NCI-H2196 treated with DMSO at 0.1 percent for 48 hours (cell line): ENCODE measurements around the gene SVOPL.

Experiments used
- DNase-seq: peaks from one replicate; lab custom pipeline; 2025; ENCODE audit not compliant: unreplicated experiment; lab: John Stamatoyannopoulos, UW

The SVOPL gene

DNA sequence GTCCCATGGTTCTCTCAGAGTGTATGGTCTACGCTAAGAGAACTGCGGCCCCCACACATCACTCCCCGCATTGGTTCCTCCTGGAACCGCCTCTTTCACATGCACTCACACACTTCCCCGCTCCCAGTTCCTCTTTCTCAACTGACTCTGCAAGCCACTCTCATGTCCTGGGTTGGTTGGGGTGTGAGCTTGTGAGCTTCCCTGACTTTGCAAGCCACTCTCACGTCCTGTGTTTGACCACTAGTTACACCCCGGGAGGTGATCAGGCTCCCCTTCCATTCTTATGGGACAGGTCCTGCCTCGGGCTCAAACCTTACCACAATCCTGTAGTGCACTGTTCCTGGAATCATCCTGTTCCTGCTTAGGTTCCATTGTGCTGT lies 136.1 kb downstream of the SVOPL start:
- no peak for DNase-seq

DNA sequence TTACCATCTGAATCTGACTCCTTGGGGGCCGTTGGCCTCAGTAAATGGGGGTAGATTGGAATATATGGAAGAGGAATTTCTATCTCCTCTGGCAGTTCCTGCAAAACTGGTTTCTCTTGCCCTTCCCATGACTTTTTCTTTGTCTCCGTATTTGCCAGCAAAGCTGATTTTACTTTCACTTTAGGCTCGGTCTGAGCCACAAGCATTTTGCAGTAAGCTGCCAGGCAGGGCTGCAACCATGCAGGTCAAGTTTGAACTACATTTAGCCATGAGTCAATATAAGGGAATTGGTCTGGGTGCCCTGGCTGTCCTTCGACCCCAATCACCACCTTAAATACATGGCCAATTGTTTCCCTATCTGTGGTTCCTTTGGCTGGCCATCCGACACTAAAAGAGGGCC lies 136.8 kb downstream of the SVOPL start:
- DNase-seq: no peak

DNA sequence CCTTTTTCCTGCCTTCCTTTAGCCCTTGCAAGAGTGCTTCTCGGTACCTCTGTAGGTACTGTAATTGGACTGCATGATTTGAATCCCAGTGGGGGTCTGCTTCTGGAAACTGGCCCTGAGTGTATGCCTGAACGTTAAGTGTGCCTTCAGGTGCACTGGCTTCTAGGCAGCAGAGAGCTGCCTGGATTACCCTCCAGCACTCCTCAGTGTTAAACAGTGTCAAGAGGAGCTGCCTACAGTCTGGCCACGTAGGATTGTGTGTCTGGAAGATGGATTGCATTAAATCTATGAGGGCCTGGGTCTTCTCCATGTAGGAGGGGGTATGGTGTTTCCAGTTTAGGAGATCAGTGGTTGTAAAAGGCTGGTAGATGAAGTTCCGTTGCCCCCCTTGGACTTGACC lies 137.4 kb downstream of the SVOPL start:
- DNase-seq: no peak

DNA sequence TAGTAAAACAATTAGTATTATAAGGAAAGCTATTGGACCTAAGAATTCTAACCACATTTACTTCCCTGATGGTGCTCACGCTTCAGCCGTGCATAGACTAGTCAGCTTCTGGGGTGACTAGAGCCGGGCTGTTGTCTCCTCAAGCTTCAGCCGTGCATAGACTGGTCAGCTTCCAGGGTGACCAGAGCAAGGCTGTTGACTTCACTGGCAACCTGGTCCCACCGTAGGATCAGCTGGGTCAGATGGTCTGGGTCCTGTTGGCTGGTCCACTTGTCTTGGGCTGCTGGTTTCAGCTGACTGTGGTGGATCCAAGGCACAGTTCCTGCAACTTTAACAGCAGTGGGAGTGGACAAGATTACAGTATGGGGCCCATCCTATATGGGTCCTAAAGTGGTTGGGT lies 141.7 kb downstream of the SVOPL start:
- DNase-seq: no peak

DNA sequence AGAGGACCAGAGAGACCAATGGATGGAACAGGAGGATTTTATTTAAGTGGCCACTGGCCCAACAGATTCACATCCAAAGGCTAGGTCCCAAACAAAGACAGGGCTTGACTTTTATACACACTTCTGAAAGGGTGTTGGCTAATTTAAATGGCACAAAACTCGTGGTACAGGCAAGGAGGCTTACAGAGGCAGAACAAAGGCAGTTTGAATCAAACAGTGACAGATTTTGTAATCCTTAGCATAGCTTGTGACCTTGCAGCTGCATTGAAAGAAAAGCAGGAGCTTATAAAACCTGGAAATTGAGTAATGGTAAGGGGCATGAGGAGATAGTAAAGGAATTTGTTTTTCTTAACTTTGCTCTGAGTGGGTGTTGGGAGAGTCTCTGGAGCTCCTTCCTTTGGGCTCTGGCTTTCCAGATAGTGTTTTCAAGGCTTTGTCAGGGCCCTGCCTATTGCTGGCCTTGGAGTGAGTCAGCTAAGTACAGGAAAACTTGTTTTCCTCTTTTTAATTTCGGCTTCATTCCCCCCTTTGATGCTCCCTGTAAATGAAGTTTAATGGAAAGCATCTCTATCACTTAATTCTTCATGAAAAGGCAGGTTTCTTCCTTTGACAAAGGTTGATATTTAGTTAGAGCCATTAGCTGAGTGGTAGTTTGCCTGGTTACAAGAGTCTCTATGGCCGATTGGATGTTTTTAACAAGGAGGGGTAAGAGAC lies 144.2 kb downstream of the SVOPL start:
- DNase-seq: no peak

DNA sequence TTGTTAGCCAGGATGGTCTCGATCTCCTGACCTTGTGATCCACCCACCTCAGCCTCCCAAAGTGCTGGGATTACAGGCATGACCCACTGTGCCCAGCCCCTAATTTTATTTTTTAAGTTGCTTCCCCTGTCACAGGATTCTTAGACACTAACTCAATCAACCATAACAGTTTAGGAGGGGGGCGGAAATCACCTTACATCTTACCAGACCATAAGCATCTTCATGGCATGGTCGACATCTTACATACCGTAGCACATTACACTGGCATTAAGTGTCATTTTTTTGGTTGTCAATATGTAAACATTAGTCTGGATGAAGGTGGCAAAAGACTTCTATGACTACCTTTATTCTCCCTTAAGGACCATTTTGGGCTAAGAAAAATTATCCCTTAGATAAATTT lies 145.5 kb downstream of the SVOPL start:
- DNase-seq: no peak

DNA sequence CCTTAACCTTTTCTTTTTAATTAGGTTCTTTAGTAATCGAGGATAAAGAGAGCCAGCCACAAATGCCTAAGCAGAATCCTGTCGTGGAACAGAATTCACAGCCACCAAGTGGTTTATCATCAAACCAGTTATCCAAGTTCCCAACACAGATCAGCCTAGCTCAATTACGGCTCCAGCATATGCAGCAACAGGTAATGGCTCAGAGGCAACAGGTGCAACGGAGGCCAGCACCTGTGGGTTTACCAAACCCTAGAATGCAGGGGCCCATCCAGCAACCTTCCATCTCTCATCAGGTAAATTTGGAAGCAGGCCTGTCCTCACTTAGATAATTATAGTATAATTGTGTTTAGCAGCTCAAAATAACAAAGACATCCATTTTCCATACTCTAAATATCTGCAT lies 146.5 kb downstream of the SVOPL start:
- no peak for DNase-seq

DNA sequence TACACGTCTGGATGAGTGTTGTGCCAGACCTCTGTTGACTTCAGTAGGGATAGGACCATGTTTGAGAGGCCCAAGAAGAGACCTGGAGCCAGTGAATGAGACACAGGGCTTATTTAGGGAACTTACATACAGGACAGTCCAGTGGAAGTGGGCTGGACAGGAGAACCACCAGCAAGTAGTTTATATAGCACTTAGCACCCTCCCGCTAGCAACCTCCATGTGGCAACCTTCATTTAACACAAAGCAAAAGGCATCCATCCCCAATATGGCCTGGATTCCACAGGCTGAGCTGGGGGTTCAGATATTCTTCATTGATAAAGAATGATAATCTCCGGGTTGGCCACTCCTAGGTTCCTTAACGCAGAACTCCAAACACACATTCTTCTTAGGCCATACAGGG lies 147.4 kb downstream of the SVOPL start:
- no peak for DNase-seq

DNA sequence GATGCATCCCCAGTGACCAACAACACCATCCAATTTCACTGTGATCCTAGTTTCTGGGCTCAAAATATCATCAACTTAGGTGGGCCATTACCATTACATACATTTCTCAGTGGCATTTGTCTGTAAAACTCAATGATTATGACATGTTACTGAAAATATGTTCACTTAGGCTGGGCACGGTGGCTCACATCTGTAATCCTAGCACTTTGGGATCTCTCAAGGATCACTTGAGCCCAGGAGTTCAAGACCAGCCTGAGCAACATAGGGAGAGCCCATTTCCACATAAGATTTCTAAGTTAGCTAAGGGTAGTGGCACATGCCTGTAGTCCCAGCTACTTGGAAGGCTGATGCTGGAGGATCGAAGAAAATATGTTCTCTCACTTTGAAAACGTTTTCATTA lies 150.1 kb downstream of the SVOPL start:
- no peak for DNase-seq

DNA sequence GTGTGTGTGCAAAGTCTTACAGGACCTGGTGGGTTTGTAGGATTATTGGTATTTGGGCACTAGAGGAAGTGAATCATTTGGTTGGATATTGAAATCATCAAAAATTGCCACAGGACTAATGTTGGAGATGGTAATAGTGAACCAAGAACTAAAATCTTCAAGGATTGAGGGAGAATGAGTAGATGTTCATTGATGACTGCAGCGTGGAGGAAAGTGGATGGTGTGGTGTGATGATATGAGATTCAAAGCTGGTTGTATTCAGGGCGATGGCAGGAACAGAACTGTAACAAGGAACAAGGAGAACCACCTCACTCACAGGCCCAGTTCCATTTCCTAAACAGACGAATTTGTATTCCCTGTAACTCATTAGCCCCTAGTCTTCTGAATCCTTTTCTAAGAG lies 150.8 kb downstream of the SVOPL start:
- no peak for DNase-seq

DNA sequence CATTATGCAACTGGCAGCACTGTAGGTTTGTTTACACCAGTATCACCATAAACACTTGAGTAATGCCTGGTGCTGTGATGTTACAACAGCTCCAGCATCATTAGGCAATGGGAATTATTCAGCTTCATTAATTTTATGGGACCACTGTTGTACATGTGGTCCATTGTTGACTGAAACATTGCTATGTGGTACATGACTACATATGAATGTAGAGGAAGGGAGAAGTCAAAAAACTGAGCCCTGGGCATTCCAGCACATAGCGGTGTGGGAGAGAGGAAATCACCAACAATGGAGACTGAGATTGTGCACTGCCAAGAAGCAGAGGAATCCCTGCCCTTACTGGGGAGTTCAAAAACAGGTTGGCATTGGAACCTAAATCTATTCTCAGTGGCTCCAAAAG lies 152.1 kb downstream of the SVOPL start:
- no peak for DNase-seq

DNA sequence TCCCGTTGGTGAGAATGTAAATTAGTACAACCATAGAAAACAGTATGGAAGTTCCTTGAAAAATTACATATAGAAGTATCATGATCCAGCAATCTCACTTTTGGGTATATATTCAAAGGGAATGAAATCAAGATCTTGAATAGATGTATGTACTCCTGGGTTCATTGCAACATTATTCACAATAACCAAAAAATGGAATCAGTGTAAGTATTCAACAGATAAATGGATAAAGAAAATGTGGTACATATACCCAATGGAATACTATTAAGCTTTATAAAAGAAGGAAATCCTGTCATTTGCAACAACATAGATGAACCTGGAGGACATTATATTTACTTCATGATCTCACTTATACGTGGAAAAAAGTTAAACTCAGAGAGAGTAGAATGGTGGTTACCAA lies 154.3 kb downstream of the SVOPL start:
- DNase-seq: no peak

DNA sequence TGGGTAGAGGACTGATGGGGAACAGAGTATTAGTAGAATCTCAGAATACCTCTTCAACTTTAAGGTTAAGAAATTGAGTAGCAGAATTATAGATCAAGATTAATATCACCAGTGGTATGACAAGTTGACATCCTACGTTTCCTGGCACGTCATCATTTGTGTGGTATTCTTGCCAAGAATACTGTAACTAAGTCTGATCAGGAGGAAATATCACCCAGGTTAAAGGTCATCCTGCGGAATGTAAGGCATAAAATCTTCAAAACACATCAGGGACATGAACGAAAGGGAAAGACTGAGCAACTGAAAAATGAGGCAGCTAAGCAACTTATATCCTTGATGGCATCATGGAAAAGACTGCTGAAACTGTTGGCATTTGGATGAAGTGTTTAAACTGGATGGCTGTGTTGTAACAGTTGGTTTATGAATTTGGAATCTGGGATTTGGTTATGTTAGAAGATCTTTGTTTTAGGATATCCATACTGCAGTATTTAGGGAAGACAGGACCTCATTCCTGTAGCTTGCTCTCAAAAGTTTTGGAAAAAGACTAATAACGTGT lies 155.0 kb downstream of the SVOPL start:
- DNase-seq: no peak

DNA sequence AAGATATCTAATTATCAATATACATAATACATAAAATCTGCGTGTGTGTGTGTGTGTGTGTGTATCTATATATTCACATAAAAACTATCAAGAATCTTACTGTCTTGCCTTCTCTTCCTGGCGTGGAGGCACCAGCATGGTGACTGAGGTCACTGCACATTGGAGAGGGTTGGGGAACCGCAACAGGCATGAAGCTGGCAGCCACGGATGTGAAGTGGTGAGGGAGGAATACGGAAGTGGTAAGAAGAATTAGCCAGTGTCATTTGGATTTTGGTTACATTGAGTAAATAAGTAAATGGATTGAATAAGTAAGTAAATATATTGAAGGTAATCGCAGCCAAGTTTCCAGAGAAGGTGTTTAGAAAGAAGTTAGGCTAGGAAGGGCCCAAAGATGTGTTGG lies 156.0 kb downstream of the SVOPL start:
- no peak for DNase-seq
